Activated CD8-positive, alpha-beta memory T cell treated with anti-CD3 and anti-CD28 coated beads for 4 hours (primary cell): Measurements from ENCODE around the gene MYH9.
"Not testable (repeated sequence)": the region's sequence is repeated elsewhere in the genome, so short reads cannot be mapped to it uniquely, and the experiment has no call there.

ENCODE experiments used
- DNase-seq, 2 donors: peaks; one replicate each; pipeline ENCODE4 v3.0.0-alpha.2; 2020; ENCODE audit warnings: low read depth in 2 of 2

MYH9 gene

DNA sequence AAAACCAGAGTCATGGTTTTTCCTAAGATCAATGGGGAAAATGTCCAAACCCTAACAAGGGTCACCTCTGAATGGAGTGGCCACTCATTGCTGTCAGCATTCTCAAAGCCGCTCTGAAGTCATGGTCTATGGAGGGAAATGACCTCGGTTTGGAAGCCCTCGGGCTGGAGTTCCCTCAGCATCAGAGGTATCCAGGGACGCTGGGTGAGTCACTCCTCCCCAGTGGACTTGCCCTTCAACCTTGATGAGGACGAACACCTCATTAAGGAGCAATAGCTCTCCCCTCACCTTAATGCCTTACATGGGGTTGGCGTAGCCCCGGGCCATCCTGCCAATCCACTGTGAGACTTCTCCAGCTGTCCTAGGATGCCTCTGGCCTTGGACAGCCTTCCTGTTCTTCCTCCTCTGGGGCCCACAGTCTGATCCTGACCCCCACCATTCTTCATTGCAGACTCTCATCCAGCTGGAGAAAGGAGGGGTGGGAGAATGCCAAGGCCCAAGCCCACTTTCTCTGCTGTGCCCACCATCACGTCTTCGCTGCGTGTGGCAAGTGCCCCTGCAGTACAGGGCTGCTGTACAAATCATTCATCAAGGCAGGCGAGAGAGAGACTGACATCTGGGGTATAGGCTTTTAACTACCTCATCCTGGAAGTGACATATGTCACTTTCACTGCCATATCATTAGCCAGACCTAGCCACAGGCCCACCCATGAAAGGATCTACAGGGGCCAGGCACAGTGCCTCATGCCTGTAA is 25.4 kb upstream of the MYH9 start:
- no peak for DNase-seq

DNA sequence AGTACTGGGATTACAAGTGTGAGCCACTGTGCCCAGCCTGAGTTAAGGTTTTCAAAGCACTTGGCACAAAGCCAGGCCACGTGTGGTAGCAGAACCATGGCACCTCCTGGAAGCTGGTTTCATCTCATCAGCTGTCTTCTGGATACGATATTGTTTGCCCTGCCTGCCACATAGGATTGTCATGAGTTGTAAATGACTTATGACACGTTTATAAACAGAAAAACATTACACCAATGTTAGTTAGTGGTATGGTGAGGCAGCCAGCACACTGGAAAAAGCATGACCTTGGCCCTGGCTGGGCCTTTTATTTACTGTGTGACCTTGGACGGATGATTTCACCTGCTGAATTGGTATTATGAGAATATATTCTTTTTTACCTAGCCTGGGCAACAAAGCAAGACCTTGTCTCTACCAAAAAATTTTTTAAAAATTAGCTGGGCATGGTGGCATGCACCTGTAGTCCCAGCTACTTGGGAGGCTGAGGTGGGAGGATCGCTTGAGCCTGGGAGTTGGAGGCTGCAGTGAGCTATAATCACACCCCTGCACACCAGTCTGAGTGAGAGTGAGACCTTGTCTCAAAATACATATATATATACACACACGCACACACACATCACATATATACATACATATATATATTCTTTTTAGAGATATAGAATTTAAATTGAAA is 24.0 kb upstream of the MYH9 start:
- DNase-seq, result no peak

DNA sequence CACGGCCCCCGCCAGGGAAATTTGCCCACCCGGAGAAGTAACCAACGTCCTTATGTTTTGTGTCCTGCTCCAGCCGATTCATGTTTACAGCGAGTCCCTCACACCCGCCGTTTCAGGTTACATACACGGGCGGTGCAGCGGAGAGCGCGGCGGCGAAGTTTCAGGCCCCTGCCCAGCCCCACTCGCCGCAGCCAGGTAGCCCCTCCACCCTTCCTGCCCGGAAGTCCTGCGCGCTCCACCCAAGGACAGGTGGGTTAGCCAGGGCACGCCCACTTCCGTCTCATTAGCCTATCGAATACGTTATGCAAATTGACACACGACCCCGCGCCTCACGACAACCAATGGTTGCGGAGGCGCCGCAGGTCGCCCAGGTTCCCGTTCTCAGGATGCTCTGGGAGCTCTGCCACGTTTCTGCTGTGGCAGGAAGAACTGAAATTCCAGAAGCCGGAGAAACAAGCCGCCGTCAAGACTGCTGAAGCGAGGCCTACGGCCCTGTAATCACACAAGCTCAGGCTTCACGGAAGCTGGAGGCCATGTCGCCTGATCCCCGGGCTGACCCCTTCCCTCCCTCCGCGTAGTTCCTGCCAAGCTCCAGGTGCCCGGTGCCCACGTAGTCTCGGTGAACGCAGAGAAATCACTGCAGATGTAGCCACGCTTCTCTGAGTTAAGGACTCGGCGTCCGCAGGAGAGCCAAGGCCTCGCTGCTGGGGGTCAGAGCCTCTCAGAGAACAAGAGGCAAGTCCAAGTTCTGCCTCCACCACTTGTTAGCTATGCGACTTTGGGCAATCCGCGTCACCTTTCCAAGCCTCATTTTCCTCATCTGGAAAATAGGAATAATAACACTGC is 22.4 kb upstream of the MYH9 start:
- peak in 1 of 2 donors; percentile 9 for DNase-seq

DNA sequence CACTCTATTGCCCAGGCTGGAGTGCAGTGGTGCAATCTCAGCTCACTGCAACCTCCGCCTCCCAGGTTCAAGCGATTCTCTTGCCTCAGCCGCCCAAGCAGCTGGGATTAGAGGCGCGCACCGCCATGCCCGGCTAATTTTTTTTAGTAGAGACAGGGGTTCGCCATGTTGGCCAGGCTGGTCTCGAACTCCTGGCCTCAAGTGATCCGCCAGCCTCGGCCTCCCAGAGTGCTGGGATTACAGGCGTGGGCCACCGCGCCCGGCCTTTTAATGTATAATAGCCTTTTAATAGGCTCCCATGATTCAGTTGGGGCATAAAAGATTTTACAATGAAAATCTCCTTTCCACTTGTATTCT is 21.8 kb upstream of the MYH9 start:
- DNase-seq, result not testable (repeated sequence)

DNA sequence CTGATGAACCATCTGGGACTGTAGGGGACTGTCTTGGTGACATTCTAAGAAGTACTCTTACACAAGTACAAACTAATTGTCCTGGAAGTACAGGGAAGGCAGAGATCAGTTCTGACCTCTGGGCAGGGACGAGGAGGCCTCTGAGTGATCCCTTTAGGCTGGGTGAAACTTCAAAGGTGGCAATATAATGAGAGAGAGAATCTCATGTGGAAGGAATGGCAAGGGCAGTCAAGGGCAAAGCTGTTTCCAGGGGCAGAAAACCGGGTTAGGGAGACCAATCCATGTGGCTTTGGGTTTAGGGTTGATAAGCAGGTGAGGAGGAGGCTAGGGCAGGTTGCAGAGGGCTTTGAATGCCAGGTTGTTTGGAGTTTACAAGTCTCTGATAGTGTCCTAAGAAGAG is 21.3 kb upstream of the MYH9 start:
- DNase-seq, result no peak

DNA sequence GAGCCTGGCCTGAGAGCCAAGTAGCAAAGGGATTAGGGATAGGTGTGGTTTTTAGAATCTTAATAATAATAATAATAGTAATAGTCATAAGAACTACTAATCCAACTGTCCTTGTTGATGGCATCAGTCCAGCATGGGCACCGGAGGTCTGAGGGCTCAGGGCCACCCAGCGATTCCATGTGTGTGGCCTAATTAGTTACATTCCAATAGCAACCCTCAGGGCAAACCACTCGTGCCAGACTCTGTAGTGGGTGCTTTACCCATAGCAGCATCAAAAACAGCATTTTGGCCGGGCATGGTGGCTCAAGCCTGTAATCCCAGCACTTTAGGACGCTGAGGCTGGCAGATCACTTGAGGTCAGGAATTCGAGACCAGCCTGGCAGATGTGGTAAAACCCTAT is 19.0 kb upstream of the MYH9 start:
- no peak for DNase-seq

DNA sequence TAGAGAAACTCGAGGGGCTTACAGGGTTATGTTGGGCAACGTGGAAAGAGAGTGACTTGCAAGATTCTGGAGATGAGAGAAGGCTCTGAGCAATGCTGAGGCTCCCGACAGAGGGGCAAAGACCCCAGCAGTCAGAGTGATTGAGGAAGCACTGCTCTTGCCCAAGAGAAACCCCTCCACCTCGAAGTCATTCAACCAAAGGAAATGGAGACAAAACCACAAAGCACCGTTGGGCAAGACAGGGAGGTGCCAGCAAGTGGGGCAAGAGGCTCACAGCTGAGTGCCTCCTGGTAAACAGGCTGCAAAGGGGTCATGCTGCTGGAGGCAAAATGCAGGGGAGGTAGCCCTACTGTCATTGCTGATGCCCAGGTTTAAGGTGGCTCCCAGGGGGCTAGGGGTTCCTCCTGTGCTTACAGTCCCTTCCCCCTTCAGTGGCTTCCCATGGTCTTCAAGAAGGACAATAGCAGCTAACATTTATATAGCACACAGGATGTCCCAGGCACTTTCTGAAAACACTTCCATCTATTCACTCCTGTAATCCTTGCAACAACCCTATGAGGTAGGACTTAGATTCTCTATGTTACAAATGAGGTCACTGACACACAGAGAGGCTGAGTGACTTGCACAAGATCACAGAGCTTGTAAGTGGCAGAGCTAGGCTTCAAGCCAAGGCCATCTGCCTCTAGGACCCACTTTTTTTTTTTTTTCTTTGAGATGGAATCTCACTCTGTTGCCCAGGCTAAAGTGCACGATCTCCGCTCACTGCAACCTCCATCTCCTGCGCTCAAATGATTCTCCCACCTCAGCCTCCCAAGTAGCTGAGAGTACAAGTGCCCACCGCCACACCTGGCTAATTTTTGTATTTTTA is 18.1 kb upstream of the MYH9 start:
- peak in 1 of 2 donors; percentile 30 for DNase-seq

DNA sequence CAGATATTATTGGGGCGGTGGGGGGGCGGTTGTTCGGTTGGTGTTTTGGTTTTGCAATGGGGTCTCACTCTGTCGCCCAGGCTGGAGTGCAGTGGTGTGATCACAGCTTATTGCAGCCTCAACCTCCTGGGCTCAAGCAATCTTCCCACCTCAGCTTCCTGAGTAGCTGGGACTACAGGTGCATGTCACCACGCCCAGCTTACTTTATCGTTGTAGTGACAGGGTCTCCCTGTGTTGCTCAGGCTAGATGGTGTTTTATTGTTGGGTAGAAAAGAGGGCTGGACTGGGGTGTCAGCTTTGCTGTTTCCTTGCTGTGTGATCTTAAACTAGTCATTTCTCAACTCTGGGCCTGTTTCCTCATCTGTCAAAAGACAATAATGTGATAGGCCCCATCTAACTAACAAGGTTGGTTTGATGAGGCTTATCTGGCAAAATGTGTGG is 17.5 kb upstream of the MYH9 start:
- DNase-seq, result no peak

DNA sequence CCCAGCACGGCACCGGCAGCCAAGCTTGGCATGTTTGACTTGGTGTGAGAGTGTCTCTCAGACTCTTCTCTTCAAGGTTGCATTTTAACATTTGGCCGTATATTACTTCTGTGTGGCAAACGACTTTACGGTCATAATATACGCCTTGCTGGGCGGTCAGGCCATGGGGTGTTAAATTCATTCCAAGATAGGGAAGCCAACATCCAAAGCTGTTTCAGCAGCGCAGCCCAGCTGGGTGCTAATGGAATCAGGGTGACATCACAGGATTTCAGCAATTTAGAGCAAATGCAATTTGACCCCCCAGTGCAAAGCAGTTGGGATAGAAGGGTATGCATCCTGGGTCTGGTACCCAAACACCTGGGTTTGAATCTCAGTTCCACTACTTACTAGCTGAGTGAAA is 16.7 kb upstream of the MYH9 start:
- DNase-seq, result no peak

DNA sequence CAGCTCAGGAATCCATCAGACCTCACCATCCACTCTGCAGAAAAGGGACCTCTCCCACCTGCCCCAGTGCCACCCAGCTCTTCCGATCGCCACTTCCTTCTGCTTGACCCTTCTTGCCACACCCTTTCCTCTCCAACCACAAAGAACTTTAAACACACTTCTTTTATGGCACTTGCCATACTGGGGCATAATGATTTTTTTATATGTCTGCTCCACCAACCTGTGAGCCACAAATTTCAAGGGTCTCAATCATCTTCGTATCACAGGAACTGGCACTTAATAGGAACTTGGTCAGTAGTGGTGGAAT is 11.7 kb upstream of the MYH9 start:
- DNase-seq, result no peak

DNA sequence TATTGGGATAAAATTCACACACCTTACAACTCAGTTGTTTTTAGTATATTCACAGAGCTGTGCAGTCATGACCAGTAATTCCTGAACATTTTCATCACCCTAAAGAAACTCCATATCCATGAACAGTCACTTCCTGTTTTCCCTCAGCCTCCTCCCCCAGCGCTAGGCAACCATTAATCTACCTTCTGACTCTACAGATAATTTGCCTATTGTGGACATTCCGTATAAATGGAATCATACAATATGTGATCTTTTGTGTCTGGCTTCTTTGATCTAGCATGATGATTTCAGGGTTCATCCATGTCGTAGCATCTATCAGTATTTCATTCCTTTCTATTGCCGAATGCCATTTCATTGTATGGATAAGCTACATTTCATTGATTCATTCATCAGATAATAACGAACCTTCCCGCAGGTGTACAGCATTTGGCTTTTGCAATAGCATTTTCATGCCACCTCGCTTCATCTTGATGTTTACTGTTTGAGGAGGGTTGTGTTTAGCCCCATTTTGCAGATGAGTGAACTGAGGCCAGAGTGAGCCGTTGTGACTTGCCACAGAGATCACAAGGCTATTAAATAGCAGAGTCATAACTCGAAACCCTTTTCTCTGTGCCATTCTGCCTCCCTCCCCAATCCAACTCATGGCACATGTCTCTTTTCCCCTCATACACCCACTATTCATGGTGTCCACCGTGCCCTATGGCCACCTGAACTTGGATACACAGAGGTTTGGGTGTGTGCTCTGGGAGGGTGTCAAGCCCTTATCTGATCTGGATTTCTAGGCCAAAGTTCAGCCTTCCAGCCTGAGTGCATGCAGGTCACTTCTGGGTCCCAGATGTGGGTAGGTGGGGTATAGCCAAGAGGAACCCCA is 11.1 kb upstream of the MYH9 start:
- no peak for DNase-seq

DNA sequence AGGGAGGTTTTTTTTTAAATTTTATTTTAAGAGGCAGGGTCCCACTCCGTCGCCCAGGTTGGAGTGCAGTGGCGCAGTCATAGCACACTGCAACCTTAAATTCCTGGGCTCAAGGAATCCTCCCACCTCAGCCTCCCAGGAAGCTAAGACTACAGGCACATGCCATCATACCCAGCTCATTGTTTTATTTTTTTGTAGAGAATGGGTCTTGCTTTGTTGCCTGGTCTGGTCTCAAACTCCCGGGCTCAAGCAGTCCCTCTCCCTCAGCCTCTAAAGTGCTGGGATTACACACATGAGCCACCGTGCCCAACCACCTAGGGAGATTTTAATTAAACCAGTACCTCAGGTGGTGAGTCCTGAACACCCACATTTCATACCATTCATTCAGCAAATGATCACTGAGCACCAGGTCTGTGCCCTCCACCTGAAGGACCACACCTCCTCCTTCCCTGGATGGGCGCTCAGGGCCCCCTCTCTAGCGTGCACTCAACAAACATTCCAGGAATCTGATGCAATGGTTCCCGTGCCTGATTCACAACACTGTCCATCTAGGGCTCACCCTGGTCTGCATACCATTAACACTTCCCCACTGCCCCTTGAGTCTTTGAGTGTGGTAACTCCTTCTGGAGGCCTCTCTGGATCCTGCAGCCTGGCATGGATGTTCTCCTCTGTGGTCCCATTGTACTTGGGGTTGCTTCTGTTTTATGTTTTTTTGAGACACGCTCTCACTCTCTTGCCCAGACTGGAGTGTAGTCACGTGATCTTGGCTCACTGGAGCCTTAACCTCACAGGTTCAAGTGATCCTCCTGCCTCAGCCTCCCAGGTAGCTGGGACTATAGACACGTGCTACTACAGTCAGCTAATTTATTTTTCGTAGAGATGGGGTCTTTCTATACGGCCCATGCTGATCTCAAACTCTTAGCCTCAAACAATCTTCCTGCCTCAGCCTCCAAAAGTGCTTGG is 9.6 kb upstream of the MYH9 start:
- no peak for DNase-seq

DNA sequence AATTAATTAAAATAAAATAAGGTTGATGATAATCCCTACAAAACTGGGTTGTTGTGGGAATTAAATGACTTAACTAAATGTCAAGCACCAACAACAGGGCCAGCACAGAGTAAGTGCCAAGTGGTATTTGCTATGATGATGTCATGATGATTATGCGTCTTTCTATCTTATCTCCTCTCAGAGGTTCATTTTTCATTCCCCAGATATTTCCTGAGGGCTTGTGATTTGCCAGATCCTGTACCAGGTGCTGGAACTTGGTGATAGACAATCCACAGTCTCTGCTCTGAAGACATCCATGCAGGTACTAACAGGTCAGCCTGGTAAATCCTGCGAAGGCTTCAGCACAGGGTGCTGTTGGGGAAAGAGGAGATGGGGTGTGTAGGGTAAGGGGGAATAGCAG is 8.1 kb upstream of the MYH9 start:
- no peak for DNase-seq

DNA sequence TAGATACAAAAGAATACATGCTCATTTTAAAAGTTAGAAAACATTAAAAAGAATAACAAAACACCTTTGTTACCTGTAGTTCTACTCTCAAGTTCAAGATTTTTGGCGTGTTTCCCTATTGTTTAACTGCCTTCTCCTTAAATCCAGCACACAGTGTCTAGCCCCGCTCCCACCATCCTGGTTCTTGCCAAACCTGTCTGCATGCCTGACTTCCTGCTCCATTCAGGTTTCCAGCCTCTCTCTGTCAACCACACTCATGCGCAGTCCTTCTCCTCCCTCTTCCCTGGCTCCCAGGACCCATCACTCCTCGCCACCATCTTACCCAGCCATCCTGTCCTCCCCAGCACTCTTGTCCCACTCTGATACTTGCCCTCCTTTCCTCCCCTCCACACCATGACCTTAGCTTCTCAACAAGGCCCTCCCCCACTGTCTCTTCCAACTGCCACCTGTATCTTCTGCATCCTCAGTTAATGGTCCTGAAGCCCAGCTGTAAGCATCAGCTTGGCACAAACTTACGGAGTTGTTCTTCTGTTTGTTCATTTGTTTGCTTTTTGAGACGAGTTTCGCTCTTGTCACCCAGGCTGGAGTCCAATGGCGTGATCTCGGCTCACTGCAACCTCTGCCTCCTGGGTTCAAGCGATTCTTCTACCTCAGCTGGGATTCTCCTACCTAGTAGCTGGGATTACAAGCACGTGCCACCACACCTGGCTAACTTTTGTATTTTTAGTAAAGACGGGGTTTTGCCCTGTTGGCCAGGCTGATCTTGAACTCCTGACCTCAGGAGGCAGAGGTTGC is 7.5 kb upstream of the MYH9 start:
- no peak for DNase-seq

DNA sequence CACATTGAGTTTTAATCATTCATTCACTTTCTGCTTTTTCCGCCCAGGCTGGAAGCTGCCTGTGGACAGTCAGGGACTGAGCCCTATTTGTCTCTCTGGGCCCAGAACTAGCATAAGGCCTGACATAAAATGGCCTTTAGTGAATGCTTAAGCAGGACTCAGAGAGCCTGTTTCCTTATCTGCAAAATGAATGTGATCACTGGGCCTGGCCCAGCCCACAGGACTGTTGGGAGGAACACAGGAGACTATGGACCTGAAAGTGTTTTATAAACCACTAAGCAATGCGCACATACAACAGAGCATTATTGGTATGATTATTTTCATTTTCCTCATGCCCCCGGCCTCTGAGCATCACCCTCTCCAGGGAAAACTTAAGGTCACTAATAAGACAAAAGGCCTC is 3.9 kb upstream of the MYH9 start:
- no peak for DNase-seq

DNA sequence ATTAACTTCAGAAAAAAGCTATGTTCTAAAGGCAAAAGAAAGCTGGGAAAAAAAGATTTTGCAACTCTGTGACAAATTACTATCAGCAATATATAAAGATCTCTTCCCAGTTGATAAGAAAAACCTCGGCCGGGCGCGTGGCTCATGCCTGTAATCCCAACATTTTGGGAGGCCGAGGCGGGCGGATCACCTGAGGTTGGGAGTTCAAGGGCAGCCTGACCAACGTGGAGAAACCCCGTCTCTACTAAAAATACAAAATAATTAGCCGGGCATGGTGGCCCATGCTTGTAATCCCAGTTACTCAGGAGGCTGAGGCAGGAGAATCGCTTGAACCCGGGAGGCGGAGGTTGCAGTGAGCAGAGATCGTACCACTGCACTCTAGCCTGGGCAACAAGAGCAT is 1.4 kb upstream of the MYH9 start:
- not testable (repeated sequence) for DNase-seq

DNA sequence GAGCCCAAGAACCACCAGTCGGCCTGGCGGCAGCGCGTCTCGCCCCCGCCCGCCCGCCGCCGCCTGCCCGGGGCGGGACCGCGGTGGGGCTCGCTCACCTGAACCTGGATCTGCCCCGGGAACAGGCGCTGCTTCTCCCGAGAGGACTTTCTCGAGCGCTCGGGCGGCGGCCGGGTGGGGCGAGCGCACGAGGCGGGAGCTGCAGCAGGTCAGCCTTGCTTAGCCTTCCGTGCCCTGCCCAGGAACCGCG is 133 bp downstream of the MYH9 start:
- no peak for DNase-seq

DNA sequence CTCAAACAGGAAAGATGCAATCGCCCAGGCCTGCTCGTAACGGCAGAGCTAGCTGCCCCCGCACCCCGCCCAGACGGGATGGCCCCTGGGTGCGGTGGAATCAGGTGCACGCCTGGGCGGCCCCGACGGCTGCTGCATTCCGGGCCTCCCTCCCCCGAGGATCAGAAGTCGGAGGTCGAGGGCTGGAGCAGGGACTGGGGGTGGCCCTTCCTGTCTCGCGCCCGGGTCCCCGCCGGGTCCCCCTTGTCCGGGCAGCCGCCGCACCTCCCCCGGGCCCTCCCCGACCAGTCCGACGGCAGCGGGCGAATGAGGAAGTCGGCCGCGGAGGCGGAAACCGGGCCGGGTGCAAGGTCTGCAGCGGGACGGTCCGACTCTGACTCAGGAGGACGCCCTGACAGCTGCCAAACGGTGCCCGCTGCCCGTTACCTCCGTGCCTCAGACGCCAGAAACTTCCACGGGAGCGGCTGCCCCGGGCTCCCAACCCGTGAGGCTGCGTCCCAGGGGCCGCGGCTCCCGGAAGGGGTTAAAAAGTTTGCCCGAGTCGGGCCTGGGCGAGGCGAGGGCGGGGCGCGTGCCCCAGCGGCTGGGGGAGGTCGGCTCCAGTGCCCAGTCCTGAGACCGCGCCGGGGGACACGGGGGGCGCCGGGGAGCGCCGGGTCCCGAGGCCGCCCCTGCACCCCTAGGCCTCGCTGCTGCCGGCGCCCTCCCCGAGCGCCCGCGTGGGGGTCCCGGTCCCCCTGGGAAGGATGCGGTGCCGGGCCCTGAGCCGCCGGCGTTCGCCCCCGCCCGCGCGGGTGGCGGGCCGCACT is 663 bp downstream of the MYH9 start:
- DNase-seq, result no peak
